ENCODE measurements around the gene CD300H.

DNA sequence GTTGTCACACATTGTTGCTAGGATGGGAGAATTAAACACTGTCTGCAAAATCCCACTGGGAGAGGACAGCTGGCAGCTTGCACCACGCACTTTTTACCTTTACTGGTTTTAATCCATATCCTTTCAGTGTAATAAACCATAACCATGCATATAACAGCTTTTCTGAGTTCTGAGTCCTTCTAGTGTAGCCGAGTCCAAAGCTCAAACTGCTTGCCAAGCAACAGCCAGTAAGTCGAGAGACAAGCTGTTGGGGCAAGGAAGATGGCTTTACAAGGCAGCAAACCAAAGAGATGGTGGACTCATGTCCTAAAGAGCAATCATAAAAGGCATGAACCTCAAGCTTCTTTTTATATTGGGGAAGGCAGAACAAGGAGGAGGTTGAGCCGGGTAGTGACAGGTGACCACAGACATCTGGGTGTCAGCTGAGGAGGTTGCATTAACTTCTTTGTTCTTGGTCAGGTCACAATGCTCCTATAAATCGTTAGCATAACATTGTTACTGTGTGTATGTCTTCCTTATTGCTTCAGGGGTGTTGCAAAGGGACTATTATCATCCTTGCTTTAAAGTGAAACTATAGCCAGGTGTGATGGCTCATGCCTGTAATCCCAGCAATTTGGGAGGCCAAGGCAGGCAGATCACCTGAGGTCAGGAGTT is 7.3 kb upstream of the CD300H start:
- TF ChIP-seq, protein P1, sequence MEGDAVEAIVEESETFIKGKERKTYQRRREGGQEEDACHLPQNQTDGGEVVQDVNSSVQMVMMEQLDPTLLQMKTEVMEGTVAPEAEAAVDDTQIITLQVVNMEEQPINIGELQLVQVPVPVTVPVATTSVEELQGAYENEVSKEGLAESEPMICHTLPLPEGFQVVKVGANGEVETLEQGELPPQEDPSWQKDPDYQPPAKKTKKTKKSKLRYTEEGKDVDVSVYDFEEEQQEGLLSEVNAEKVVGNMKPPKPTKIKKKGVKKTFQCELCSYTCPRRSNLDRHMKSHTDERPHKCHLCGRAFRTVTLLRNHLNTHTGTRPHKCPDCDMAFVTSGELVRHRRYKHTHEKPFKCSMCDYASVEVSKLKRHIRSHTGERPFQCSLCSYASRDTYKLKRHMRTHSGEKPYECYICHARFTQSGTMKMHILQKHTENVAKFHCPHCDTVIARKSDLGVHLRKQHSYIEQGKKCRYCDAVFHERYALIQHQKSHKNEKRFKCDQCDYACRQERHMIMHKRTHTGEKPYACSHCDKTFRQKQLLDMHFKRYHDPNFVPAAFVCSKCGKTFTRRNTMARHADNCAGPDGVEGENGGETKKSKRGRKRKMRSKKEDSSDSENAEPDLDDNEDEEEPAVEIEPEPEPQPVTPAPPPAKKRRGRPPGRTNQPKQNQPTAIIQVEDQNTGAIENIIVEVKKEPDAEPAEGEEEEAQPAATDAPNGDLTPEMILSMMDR (IDR thresholded peaks at IDR 0.05; ENCODE audit: low read length) = no peak
- TF ChIP-seq EZH2 (IDR thresholded peaks at IDR 0.05; ENCODE audit: borderline replicate concordance, low read length) = no peak
